ENCODE results near the gene CUL3.

DNA sequence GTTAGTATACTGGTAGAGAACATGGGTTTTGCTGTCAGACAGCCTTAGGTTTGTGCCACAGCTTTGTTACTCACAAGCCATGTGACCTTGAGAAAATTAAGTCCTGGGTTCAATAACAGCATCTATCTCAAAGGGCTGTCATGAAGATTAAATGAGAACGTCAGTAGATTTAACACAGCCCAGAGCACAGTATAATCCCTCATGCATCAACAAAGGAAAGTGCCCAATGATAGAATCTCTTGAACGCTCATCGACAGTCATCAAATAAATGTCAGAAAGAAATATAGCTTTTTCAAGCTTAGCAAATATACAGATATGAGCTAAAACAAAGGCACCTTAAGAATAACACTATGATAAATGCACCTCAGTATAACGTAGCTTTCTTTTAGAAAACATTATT is 22.3 kb downstream of the CUL3 start:
- TF ChIP-seq CTCF (IDR thresholded peaks at IDR 0.05) = no peak
- no peak for TF ChIP-seq EZH2 (IDR thresholded peaks at IDR 0.05)

Measured in neural progenitor cell (in vitro differentiated cells).